ENCODE data around the gene INMT. TPM values are rescaled to one million over a fixed set of nuclear protein-coding genes. Genes with fewer than 3 reads are reported as not detected.

The INMT gene
- total and polyA plus RNA-seq, 10 donors: 3.2 to 40.3 (median 15.6) TPM

DNA sequence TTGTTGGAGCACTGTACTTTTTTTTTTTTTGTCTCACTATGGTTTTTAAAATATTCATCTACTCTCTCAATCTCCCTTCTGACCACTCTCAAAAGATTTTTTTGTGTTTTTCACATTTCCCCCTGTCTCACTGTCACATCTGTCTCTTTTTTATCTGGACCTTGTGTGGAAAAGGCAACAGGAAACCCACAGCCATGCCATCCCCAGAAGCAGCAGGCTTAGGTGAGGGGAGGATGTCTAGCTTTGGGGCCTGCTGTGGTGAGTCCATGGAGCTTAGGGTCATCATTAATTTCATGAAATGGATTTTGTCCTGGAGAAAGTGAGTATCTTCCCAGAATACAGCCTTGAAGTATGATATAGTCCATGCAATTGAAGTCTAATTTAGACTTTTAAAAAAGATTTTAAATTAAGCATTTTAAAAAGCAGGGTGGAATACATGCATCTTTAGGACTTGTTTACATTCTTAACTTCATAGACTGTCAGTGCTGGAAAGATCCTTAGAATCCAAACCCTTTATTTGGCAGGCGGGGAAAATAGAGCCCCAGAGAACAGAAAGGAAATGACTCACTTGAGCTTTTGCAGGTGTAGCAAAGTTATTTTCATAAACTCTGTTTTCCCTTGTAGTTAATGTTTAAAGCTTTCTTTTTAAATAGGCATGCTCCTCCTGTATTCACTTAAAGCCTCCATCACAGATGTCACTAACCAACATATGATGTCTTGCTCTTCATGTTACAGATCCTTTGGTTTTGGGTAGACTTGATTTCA is 44.4 kb downstream of the INMT start:
- Histone ChIP-seq H3K36me3 (peaks cover 0 to 24% (median 1%) of the 10 kb centered on the region in 6 donors), H3K27ac (no peak overlapping the region), H3K27me3 (replicated peaks in 1 of 7) (no peaks in the 10 kb centered on the region), H3K9me3 (no peaks in the 10 kb centered on the region), H3K4me1 (peaks cover 0 to 22% (median 3%) of the 10 kb centered on the region in 6 donors), H3K4me3 (no peak overlapping the region)
- no peak for DNase-seq
- intact Hi-C loops (cut with DNase I; ENCODE audit: low total_unique reads): no loop called here
- TF ChIP-seq CTCF (IDR thresholded peaks at IDR 0.05 in 8 of 11, conservative IDR thresholded peaks at IDR 0.05 in 3 of 11) (no peak), POLR2A (IDR thresholded peaks at IDR 0.05) (no peak), POLR2AphosphoS5 (IDR thresholded peaks at IDR 0.05) (no peak)
- 28 to 63% (median 51%) methylated on average over 1 of the region's 1 CpG for WGBS, 5 donors

- Histone ChIP-seq H3K4me1 (peaks cover 0 to 22% (median 3%) of the 10 kb centered on the region in 6 donors), H3K4me3 (no peak overlapping the region), H3K9me3 (no peaks in the 10 kb centered on the region), H3K27ac (no peak overlapping the region), H3K27me3 (replicated peaks in 1 of 7) (no peaks in the 10 kb centered on the region), H3K36me3 (peaks cover 0 to 16% (median 0%) of the 10 kb centered on the region in 6 donors)
- TF ChIP-seq POLR2AphosphoS5 (IDR thresholded peaks at IDR 0.05) (no peak), CTCF (IDR thresholded peaks at IDR 0.05 in 8 of 11, conservative IDR thresholded peaks at IDR 0.05 in 3 of 11) (no peak), POLR2A (IDR thresholded peaks at IDR 0.05) (no peak)
- intact Hi-C loops (cut with DNase I; ENCODE audit: low total_unique reads): no loop called here
- no peak for DNase-seq
- WGBS, 5 donors: 82 to 91% (median 86%) methylated on average over 8 of the region's 8 CpGs
Measured at GRCh38 chr7:30797176-30798040, 45.5 kb downstream of the INMT start.

- Histone ChIP-seq H3K4me3 (no peak overlapping the region), H3K27ac (no peak overlapping the region), H3K27me3 (replicated peaks in 1 of 7) (no peaks in the 10 kb centered on the region), H3K9me3 (no peaks in the 10 kb centered on the region), H3K4me1 (peaks cover 0 to 22% (median 3%) of the 10 kb centered on the region in 6 donors), H3K36me3 (peaks cover 0 to 5% (median 0%) of the 10 kb centered on the region in 6 donors)
- 55 to 81% (median 71%) methylated on average over 2 of the region's 2 CpGs for WGBS, 5 donors
- intact Hi-C loops (cut with DNase I; ENCODE audit: low total_unique reads): no loop called here
- TF ChIP-seq POLR2AphosphoS5 (IDR thresholded peaks at IDR 0.05): no peak
- no peak for DNase-seq
Measured at GRCh38 chr7:30799206-30799975, 47.5 kb downstream of the INMT start.

DNA sequence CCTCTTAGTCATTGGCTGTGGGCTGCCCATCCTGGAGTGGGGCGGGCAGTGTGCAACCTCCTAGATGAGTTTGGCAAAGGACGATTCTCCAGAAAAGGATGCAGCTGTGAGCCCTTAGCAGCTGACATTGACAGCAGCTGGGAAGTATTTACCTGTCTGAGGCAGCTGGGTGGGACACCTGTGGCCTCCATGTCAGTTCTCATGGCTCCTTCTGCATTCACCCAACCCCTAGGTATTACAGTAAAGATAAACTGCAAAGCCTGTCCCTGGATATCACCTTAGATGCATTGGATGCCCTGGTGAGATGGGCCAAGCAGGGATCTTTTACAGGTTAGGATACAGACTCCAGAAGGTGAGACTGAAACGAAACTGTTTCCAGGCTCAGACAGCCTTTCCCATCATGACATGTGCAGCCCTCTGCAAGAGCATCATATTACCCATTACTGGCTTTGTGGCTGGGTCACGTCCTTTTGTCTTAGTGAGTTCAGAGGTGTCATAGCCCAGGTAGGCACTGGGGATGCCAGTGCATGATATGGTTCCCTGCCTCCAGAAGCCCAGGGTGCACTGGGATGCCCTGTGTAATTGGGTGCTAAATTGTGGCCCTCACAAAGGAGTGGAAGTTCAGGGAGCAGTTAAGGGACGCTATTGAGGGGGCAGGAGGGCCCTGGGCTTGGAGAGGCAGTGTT is 48.2 kb downstream of the INMT start:
- Histone ChIP-seq H3K4me3 (no peak overlapping the region), H3K4me1 (peaks cover 0 to 22% (median 3%) of the 10 kb centered on the region in 6 donors), H3K27me3 (replicated peaks in 1 of 7) (no peaks in the 10 kb centered on the region), H3K27ac (no peak overlapping the region), H3K9me3 (no peaks in the 10 kb centered on the region), H3K36me3 (no peaks in the 10 kb centered on the region)
- no peak for DNase-seq
- 68 to 85% (median 77%) methylated on average over 5 of the region's 5 CpGs for WGBS, 5 donors
- intact Hi-C loops (cut with DNase I; ENCODE audit: low total_unique reads): loop anchor here (5.0 to 10.0 kb wide), 2 partner anchors 175 to 322 kb away; no protein-coding TSS in a partner anchor
- no peak for TF ChIP-seq POLR2A (IDR thresholded peaks at IDR 0.05)
- TF ChIP-seq CTCF (IDR thresholded peaks at IDR 0.05 in 8 of 11, conservative IDR thresholded peaks at IDR 0.05 in 3 of 11): no peak
- TF ChIP-seq POLR2AphosphoS5 (IDR thresholded peaks at IDR 0.05): no peak
